Activated CD4-positive, CD25-positive, alpha-beta regulatory T cell treated with anti-CD3 and anti-CD28 coated beads, Interleukin-2, amount 50 U/mL, for 16 hours (primary cell): Measurements from ENCODE around the gene ZNF821.
A peak's percentile ranks its signal among the peaks of the same experiment; 100 is the strongest.
"Not testable (repeated sequence)": the region's sequence is repeated elsewhere in the genome, so short reads cannot be mapped to it uniquely, and the experiment has no call there.

ENCODE experiments used
- DNase-seq: peaks from one replicate; pipeline ENCODE4 v3.0.0-alpha.2; 2020; ENCODE audit warnings: low read depth, low spot score

ZNF821 gene, protein sequence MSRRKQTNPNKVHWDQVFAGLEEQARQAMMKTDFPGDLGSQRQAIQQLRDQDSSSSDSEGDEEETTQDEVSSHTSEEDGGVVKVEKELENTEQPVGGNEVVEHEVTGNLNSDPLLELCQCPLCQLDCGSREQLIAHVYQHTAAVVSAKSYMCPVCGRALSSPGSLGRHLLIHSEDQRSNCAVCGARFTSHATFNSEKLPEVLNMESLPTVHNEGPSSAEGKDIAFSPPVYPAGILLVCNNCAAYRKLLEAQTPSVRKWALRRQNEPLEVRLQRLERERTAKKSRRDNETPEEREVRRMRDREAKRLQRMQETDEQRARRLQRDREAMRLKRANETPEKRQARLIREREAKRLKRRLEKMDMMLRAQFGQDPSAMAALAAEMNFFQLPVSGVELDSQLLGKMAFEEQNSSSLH

GRCh38 chr16:71883849-71884638, at the start of gene ZNF821:
Gene ZNF821 (minus strand): TSS chr16:71884182. CDS start chr16:71879946, 4,236 bp downstream.
- peak; percentile 46 for DNase-seq

GRCh38 chr16:71933017-71933416, 49.0 kb upstream of the ZNF821 start:
- no peak for DNase-seq

- no peak for DNase-seq
Measured at GRCh38 chr16:71931599-71931998, 47.6 kb upstream of the ZNF821 start.

DNA sequence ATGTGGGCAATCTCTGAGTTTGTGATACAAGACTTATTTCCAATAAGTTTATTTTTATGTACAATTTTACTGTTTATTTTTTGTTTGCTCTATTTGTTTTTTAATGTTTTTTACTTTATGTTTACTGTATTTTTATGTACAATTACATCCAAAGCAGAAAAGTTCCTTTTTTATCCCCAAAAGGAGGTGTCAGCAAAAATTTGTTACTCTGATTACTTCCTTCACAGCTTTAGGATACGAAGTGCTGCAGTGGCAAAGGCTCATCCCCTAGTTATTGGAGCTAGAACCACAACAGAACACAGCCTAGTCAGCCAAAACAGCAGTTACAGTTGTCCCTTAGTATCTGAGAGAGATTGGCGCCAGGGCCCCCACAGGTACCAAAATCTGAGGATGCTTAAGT, 47.0 kb upstream of the ZNF821 start:
- DNase-seq = no peak

GRCh38 chr16:71930013-71930563, 46.1 kb upstream of the ZNF821 start:
- no peak for DNase-seq

DNA sequence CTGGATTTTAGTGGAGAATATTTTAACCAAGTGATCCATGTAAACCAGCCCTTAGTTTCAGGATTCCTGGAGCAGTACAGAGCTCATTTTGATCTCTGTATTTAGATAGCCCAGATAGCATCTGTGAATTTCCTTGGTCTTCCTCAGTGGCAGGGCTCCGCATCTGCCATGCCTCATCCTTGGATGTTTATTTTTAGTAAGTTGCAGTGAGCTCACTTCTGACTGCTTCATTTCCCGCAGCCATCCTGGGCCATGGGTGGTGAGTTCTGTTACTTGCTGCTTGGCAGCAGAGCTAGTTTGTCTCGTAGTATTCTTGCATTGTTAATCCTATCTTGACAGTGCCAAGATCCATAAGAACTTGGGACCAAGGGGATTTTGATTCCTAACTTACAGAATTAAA, 45.1 kb upstream of the ZNF821 start:
- DNase-seq = no peak

DNA sequence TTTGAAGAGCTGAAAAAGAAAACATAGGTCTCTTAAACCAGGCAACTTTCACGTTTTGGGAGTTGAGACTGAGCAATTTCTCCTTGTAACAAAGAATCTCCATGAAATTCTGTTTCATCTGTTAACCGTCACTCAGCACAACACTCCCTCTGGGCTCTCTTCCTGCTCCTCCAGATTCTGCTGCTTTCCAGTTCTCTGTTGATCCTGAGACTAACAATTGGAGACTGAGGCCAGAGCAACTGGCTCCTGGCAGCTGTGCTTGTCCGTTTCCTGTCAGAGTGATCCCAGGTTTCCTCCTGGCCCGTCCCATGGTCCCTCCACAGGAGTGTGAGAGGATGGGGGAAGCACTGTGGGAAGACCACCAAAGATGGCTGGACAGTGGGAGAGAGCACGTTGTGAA, 43.8 kb upstream of the ZNF821 start:
- DNase-seq = no peak

DNA sequence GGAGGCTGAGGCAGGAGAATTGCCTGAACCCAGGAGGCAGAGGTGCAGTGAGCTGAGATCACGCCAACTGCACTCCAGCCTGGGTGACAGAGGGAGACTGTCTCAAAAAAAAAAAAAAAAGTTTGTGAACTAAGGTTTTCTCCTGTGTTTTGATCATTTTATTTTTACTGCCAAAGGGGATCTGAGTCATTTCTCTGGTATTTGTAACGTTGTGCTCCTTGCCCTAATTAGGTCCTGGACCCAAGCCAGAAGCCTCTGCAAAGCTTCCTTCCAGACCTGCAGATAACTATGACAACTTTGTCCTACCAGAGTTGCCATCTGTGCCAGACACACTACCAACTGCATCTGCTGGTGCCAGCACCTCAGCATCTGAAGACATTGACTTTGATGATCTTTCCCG, 43.4 kb upstream of the ZNF821 start:
- DNase-seq = no peak

DNA sequence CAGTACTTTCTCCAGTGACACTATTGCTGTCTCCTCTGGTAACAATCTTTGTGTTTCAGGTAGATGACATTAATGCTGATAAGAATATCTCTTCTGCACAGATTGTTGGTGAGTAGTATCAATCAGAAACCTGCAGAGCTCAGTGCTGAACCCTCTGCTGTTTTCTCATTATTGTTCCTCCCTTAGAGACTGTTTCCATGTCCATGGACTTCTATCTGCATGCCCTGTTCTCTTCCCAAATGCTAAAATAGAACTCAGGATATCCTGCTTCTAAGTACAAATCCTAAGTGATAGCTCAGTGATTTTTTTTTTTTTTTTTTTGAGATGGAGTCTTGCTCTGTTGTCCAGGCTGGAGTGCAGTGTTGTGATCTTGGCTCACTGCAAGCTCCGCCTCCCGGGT, 40.7 kb upstream of the ZNF821 start:
- no peak for DNase-seq

DNA sequence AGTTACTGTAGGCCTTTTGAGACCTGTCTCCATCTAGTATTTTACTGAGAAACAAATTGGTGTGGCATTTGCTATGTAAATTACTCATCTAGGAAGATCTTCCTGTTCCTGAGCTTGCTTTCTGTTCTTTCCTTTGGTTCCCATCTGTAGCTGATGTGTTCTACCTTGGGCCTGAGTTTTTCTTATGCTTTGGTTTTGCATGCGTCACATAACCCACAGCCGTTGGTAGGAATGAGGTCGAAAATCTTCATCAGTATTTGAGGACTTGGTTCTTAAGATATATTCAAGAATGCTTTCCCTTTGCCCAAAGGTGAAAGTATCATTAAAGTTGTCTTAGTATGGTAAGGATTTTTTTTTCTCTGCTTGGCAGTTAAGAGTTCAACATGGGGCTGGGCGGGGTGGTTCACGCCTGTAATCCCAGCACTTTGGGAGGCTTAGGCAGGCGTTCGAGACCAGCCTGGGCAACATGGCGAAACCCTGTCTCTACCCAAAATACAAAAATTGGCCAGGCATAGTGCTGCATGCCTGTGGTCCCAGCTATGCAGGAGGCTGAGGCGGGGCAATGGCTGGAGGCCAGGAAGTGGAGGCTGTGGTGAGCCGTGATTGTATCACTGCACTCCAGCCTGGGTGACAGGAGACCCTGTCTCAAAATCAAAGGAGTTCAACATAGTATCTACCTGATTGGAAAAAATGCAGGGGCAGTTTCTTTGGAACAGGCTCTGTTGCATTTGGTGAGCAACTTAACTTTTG, 40.1 kb upstream of the ZNF821 start:
- no peak for DNase-seq

- no peak for DNase-seq
Measured at GRCh38 chr16:71920658-71921057, 36.7 kb upstream of the ZNF821 start.

DNA sequence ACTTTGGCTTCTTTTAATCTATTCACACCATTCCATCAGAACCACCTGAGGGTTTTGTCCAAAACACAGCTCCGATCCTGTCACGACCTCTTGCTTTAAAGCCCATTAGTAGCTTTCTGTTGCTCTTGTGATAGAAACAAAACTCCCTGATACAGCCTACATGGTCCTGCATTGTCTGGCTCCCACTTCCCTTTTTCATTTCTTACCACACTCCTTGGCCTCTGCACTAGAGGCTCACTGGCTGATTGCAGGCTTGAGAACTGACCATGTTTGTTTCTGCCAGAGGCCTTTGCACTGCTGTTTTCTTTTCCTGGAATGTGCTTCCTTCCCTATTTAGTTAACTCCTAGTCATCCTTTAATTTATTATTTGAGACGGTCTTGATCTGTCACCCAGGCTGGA, 35.1 kb upstream of the ZNF821 start:
- DNase-seq = no peak

DNA sequence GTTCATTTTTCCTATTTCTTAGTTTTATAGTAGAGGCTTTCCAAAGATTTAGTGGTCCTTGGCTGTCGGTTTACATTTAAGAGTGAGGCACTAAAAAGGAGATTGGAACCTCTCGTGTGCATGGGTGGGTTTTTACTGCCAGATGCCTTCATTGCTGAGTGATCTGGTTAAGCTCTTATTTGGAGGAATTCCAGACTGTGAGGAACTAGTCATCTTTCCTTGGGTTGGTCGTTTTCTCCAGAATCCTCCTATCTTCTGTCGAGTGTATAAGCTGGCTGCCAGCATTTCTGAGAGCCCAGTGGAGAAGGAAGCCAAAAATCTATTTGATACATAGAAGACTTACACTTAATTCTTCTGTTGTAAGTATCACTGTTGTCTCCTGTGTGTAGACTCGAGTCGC, 33.9 kb upstream of the ZNF821 start:
- no peak for DNase-seq

- no peak for DNase-seq
Measured at GRCh38 chr16:71916397-71916920, 32.5 kb upstream of the ZNF821 start.

DNA sequence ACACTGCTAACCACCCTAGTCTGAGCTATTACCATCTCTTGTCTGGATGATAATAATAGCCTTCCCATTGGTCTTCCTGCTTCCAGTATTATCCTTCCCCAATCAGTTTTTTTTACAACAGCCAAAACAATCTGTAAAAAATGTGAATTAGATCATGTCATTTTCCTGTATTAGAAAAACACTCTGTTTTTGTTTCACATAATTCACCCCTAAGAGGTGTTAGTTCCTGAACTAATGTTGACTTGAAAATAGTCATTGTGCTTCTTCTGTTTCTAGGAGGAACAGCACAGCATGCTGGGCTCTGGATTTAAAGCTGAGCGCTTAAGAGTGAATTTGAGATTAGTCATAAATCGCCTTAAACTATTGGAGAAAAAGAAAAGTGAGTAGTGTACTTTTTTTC, 31.4 kb upstream of the ZNF821 start:
- DNase-seq = no peak

DNA sequence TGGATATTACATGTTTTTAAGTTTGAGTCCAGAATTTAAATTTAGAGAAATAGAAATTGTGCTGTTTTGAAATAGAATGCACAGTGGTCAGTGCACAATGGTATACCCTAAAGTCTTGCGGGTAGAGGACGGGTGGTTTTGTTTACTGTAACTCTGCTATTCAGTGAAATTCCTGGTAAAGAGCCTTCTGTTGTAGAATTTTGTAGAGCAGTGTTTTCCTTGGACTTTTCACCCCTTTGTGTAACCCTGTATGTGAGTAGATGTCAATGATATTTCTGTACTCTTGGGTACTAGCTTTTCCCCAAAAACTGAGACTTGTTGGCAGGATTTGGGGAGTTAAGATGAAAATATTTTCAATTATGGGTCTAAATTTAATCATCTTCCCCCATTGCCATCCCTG, 30.8 kb upstream of the ZNF821 start:
- DNase-seq = no peak

- DNase-seq = no peak
Measured at GRCh38 chr16:71912534-71913275, 28.7 kb upstream of the ZNF821 start.

GRCh38 chr16:71911121-71911520, 27.1 kb upstream of the ZNF821 start:
- no peak for DNase-seq

- DNase-seq = not testable (repeated sequence)
Measured at GRCh38 chr16:71905765-71906164, 21.8 kb upstream of the ZNF821 start.

- no peak for DNase-seq
Measured at GRCh38 chr16:71904239-71904638, 20.3 kb upstream of the ZNF821 start.

GRCh38 chr16:71903608-71904007, 19.6 kb upstream of the ZNF821 start:
- no peak for DNase-seq
